H1 (cell line): Measurements from ENCODE around the gene HDAC9. TPM values are rescaled to one million over a fixed set of nuclear protein-coding genes. Genes with fewer than 3 reads are reported as not detected.

ENCODE experiments used
- CTCF ChIA-PET: fragments of 300-600 bp; sonication (Branson Sonifier 250); formaldehyde crosslinking; loops from one replicate; lab custom pipeline; 2021; ENCODE audit not compliant: partially characterized antibody; lab: Charles Lee
- POLR2A ChIA-PET: fragments of 300-600 bp; sonication (Branson Sonifier 250); formaldehyde crosslinking; loops from one replicate; lab custom pipeline; 2021; ENCODE audit warnings: inconsistent platforms; ENCODE audit not compliant: partially characterized antibody; lab: Charles Lee
- DNase-seq, 2 experiments: peaks; one replicate each; pipeline versions ENCODE4 v3.0.0 to v3.0.0-alpha.2; 2010 to 2022; ENCODE audit warnings: low spot score in 2 of 2, low read depth in 1 of 2, mixed read lengths in 1 of 2
- FAIRE-seq: peaks from 2 replicates; lab custom pipeline; 2011; peaks lifted over from hg19 to GRCh38; lab: Jason Lieb, UNC
- H2AFZ ChIP-seq: 2 replicates; pipeline ENCODE4 v1.8.1; 2012; ENCODE audit warnings: low read length, inconsistent platforms
- H2AK5ac ChIP-seq: 2 replicates; pipeline ENCODE4 v1.6.1; 2013; ENCODE audit warnings: low read depth, low read length
- H2BK120ac ChIP-seq: replicated peaks from 2 replicates; pipeline ENCODE3; 2013; ENCODE audit warnings: low read depth, low read length, inconsistent platforms
- H2BK12ac ChIP-seq: 2 replicates; pipeline ENCODE4 v1.6.1; 2013; ENCODE audit warnings: low read depth, low read length
- H2BK15ac ChIP-seq: 2 replicates; pipeline ENCODE4 v1.6.1; 2013; ENCODE audit warnings: low read length
- H2BK20ac ChIP-seq: 2 replicates; pipeline ENCODE4 v1.6.1; 2013; ENCODE audit warnings: low read length
- H2BK5ac ChIP-seq: 2 replicates; pipeline ENCODE4 v1.6.1; 2013; ENCODE audit warnings: low read depth, low read length
- H3K14ac ChIP-seq: 2 replicates; pipeline ENCODE4 v1.6.1; 2013; ENCODE audit warnings: inconsistent platforms; ENCODE audit not compliant: insufficient read length
- H3K18ac ChIP-seq: 2 replicates; pipeline ENCODE4 v1.6.1; 2013; ENCODE audit warnings: low read length; ENCODE audit errors: extremely low read depth
- H3K23ac ChIP-seq: 2 replicates; pipeline ENCODE4 v1.6.1; 2013; ENCODE audit warnings: inconsistent platforms; ENCODE audit not compliant: insufficient read length
- H3K23me2 ChIP-seq: 2 replicates; pipeline ENCODE4 v1.6.1; 2013; ENCODE audit warnings: low read depth, low read length
- H3K27ac ChIP-seq: 2 replicates; pipeline ENCODE4 v1.6.1; 2011; ENCODE audit warnings: low read depth, low read length, inconsistent platforms
- H3K27me3 ChIP-seq, 4 experiments: replicated peaks in 1 of 4; 1 replicate in 1 of 4; 2 replicates in 3 of 4; pipeline versions ENCODE4 v1.6.1 to v1.8.1; 2011 to 2013; ENCODE audit warnings: low read length in 3 of 4, mild to moderate bottlenecking in 3 of 4, inconsistent platforms in 2 of 4, mixed read lengths in 2 of 4, moderate library complexity in 1 of 4; ENCODE audit not compliant: control insufficient read depth in 3 of 4, insufficient read depth in 3 of 4; ENCODE audit errors: extremely low read depth in 1 of 4
- H3K36me3 ChIP-seq, 4 experiments: 2 replicates each; pipeline versions ENCODE4 v1.6.1 to v1.8.1; 2011 to 2013; ENCODE audit warnings: mild to moderate bottlenecking in 4 of 4, low read length in 3 of 4, moderate library complexity in 2 of 4, control low read depth in 1 of 4, inconsistent platforms in 1 of 4; ENCODE audit not compliant: insufficient read depth in 4 of 4, control insufficient read depth in 2 of 4
- H3K4ac ChIP-seq: replicated peaks from 2 replicates; pipeline ENCODE3; 2013; ENCODE audit warnings: low read length, low read depth, mixed read lengths, inconsistent platforms; ENCODE audit not compliant: insufficient read length
- H3K4me1 ChIP-seq, 4 experiments: replicated peaks in 1 of 4; 1 replicate in 1 of 4; 2 replicates in 3 of 4; pipeline versions ENCODE4 v1.6.1 to v1.8.1; 2011 to 2013; ENCODE audit warnings: low read length in 3 of 4, inconsistent platforms in 2 of 4, mixed read lengths in 1 of 4; ENCODE audit not compliant: insufficient read depth in 4 of 4, control insufficient read depth in 3 of 4
- H3K4me2 ChIP-seq, 2 experiments: 2 replicates each; pipeline versions ENCODE4 v1.6.1 to v1.8.1; 2011 to 2013; ENCODE audit warnings: low read depth in 2 of 2, low read length in 2 of 2, control low read depth in 1 of 2, inconsistent platforms in 1 of 2, mild to moderate bottlenecking in 1 of 2; ENCODE audit not compliant: insufficient read depth in 1 of 2
- H3K4me3 ChIP-seq, 4 experiments: fragments of 200-600, 300-600 bp in 1 of 4; sonication (generic), shearing (Covaris generic), sonication (Bioruptor Twin) in 1 of 4; 2 replicates each; pipeline versions ENCODE4 v1.5.1 to v1.8.1; 2011 to 2016; ENCODE audit warnings: low read length in 4 of 4, low read depth in 3 of 4, control low read depth in 2 of 4, inconsistent platforms in 2 of 4, mild to moderate bottlenecking in 2 of 4, mixed read lengths in 1 of 4, moderate library complexity in 1 of 4; ENCODE audit not compliant: insufficient read depth in 2 of 4; ENCODE audit errors: extremely low read depth in 1 of 4
- H3K56ac ChIP-seq: replicated peaks from 2 replicates; pipeline ENCODE3; 2013; ENCODE audit warnings: low read depth, mild to moderate bottlenecking, mixed read lengths, low read length, inconsistent platforms; ENCODE audit not compliant: insufficient read length
- H3K79me1 ChIP-seq: 2 replicates; pipeline ENCODE4 v1.6.1; 2013; ENCODE audit warnings: low read depth, low read length, control low read depth
- H3K79me2 ChIP-seq, 2 experiments: 2 replicates each; pipeline versions ENCODE4 v1.6.1 to v1.8.1; 2012 to 2013; ENCODE audit warnings: low read length in 2 of 2, mild to moderate bottlenecking in 2 of 2, inconsistent platforms in 1 of 2; ENCODE audit not compliant: insufficient read depth in 2 of 2, control insufficient read depth in 1 of 2
- H3K9ac ChIP-seq, 4 experiments: replicated peaks in 1 of 4; 1 replicate in 1 of 4; 2 replicates in 3 of 4; pipeline versions ENCODE4 v1.6.1 to v1.8.1; 2011 to 2013; ENCODE audit warnings: low read depth in 3 of 4, low read length in 3 of 4, control low read depth in 2 of 4, mild to moderate bottlenecking in 2 of 4, moderate library complexity in 2 of 4, inconsistent platforms in 1 of 4; ENCODE audit errors: extremely low read depth in 1 of 4
- H3K9me3 ChIP-seq, 2 experiments: 2 replicates each; pipeline versions ENCODE4 v1.6.1 to v1.8.1; 2012 to 2013; ENCODE audit warnings: mild to moderate bottlenecking in 2 of 2, moderate library complexity in 2 of 2, control low read depth in 1 of 2, inconsistent platforms in 1 of 2, low read depth in 1 of 2, low read length in 1 of 2, mixed read lengths in 1 of 2; ENCODE audit not compliant: insufficient read depth in 2 of 2
- H4K20me1 ChIP-seq, 2 experiments: replicated peaks in 1 of 2; 2 replicates each; pipeline versions ENCODE3 to v1.8.1; 2011 to 2013; ENCODE audit warnings: inconsistent platforms in 2 of 2, low read length in 2 of 2, mild to moderate bottlenecking in 1 of 2; ENCODE audit not compliant: insufficient read depth in 2 of 2, control insufficient read depth in 1 of 2
- H4K5ac ChIP-seq: 2 replicates; pipeline ENCODE4 v1.6.1; 2013; ENCODE audit warnings: low read length, low read depth, mixed read lengths, inconsistent platforms; ENCODE audit not compliant: insufficient read length
- H4K8ac ChIP-seq: 2 replicates; pipeline ENCODE4 v1.8.0; 2013; ENCODE audit warnings: mild to moderate bottlenecking, moderate library complexity, low read length, inconsistent platforms; ENCODE audit not compliant: insufficient read depth; ENCODE audit errors: extremely low read depth
- H4K91ac ChIP-seq: replicated peaks from 2 replicates; pipeline ENCODE3; 2013; ENCODE audit warnings: low read length, mixed read lengths, inconsistent platforms; ENCODE audit not compliant: insufficient read length
- EZH2 ChIP-seq: fragments of 200-600 bp; sonication (generic); IDR thresholded peaks from 2 replicates; pipeline ENCODE4 v1.7.1; 2012; ENCODE audit warnings: low read depth, mild to moderate bottlenecking, moderate library complexity, low read length, inconsistent platforms; ENCODE audit not compliant: severe bottlenecking
- HDAC2 ChIP-seq, 2 experiments: fragments of 300-600 bp in 1 of 2; sonication (generic) in 1 of 2; IDR thresholded peaks; 2 replicates each; pipeline ENCODE4 v1.6.1; 2011 to 2012; ENCODE audit warnings: low read depth in 2 of 2, low read length in 2 of 2, mild to moderate bottlenecking in 2 of 2, moderate library complexity in 2 of 2, borderline replicate concordance in 1 of 2, inconsistent platforms in 1 of 2
- JUN ChIP-seq: IDR thresholded peaks from 2 replicates; pipeline ENCODE4 v1.6.1; 2011; ENCODE audit warnings: low read depth, mild to moderate bottlenecking, improper control_type of control experiment, low read length
- KDM5A ChIP-seq: fragments of 200-600 bp; IDR thresholded peaks from 2 replicates; pipeline ENCODE4 v1.7.1; 2012; ENCODE audit warnings: mild to moderate bottlenecking, low read length, inconsistent platforms, mixed read lengths
- NRF1 ChIP-seq: IDR thresholded peaks from 2 replicates; pipeline ENCODE4 v1.6.1; 2011; ENCODE audit warnings: mild to moderate bottlenecking, low read depth, low read length, improper control_type of control experiment
- POLR2A ChIP-seq, 2 experiments: IDR thresholded peaks; 1 replicate in 1 of 2; 2 replicates in 1 of 2; pipeline ENCODE4 v1.6.1; 2011; ENCODE audit warnings: low read depth in 2 of 2, low read length in 2 of 2, mild to moderate bottlenecking in 2 of 2; ENCODE audit errors: control extremely low read depth in 1 of 2
- RNF2 ChIP-seq: fragments of 200-900, 300-1000 bp; sonication (generic); IDR thresholded peaks from 2 replicates; pipeline ENCODE4 v1.7.1; 2016; ENCODE audit warnings: borderline replicate concordance, low read depth, mild to moderate bottlenecking, antibody characterized with exemption, low read length; ENCODE audit not compliant: poor library complexity, severe bottlenecking; ENCODE audit errors: missing control alignments
- YY1 ChIP-seq: IDR thresholded peaks from 2 replicates; pipeline ENCODE4 v1.6.1; 2011; ENCODE audit warnings: low read depth, mild to moderate bottlenecking, low read length
- ZNF274 ChIP-seq: IDR thresholded peaks from 2 replicates; pipeline ENCODE4 v1.7.0; 2012; ENCODE audit warnings: low read length, borderline replicate concordance; ENCODE audit errors: extremely low read depth
- WGBS, 2 experiments: shearing (Covaris generic) in 1 of 2; methylation state at CpG; one replicate each; pipeline versions ENCODE4 v1.1.6 to v1.1.7; 2013 to 2015; ENCODE audit warnings: low lambda C conversion rate in 2 of 2, mixed read lengths in 2 of 2, inconsistent platforms in 1 of 2, low coverage in 1 of 2, missing lambda C conversion rate in 1 of 2; ENCODE audit not compliant: insufficient replicate concordance in 2 of 2, insufficient coverage in 1 of 2, insufficient read length in 1 of 2; ENCODE audit errors: extremely low coverage in 1 of 2, missing lambda C conversion rate in 1 of 2; 5-methylcytosine and 5-hydroxymethylcytosine counted together
- polyA plus RNA-seq, 7 experiments: library from polyadenylated mRNA; depleted of rRNA in 3 of 7; stranded (reverse) in 5 of 7; unstranded in 2 of 7; fragments of >200 nt in 5 of 7; fragments of 200-250 nt in 2 of 7; gene quantifications; 1 replicate in 5 of 7; 2 replicates in 1 of 7; 4 replicates in 1 of 7; pipeline versions ENCODE4 v1.2.1 to v1.2.3, GENCODE V29; 2011 to 2013; ENCODE audit warnings: missing spikeins in 2 of 7, mixed read lengths in 2 of 7
- total RNA-seq: library from RNA; stranded (reverse); fragmentation: NEBNext Ultra II Directional; extraction: Animal tissue kit (Norgen Biotek cat#: 25700); gene quantifications from 2 replicates; pipeline ENCODE4 v1.2.1, GENCODE V29; 2021

The HDAC9 gene
- total and polyA plus RNA-seq, 2 of the 8 experiments (the other 6 are each of a cell fraction or from before 2014, with no cell fraction given): 9.5 to 13.1 TPM

DNA sequence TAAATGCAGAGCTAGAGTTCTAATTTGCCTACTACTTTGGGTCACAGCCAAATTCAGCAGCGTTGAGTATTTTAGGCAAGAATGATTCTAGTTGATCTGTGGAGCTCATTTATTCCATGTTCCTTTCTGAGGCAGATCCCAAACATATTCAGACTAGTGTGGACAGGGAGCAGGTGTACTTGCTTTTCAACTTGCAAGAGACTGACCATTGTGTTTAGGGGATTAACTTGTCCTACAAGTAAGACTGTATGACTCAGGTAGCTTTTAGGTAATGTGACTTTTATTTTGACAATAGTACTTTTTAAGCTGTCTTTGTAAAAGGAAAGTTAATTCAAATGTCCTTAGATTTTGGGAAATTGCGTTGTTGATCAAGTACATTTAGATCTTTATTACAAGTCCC lies 336.4 kb downstream of the HDAC9 start:
- Histone ChIP-seq H2AFZ (no peak overlapping the region), H2BK15ac (no peak overlapping the region), H3K9me3 (no peaks in the 10 kb centered on the region), H4K8ac (no peak overlapping the region), H3K27me3 (no peaks in the 10 kb centered on the region), H4K91ac (no peak overlapping the region), H3K36me3 (no peaks in the 10 kb centered on the region), H3K4ac (no peak overlapping the region), H3K56ac (no peak overlapping the region), H2BK5ac (no peak overlapping the region), H3K27ac (no peak overlapping the region), H3K23ac (no peak overlapping the region), H3K9ac (no peak overlapping the region), H3K79me2 (no peaks in the 10 kb centered on the region), H3K4me3 (no peak overlapping the region), H2AK5ac (no peak overlapping the region), H4K20me1 (no peaks in the 10 kb centered on the region), H3K4me1 (no peaks in the 10 kb centered on the region; a peak in 1 of 7 replicates), H3K79me1 (no peaks in the 10 kb centered on the region), H3K14ac (no peak overlapping the region), H2BK12ac (no peak overlapping the region), H3K4me2 (no peak overlapping the region), H2BK120ac (no peak overlapping the region), H2BK20ac (no peak overlapping the region), H3K18ac (no peak overlapping the region), H4K5ac (no peak overlapping the region), H3K23me2 (no peaks in the 10 kb centered on the region)
- peak; percentile 19 for FAIRE-seq
- ChIA-PET CTCF (interaction anchor here (0.6 kb wide), 1 partner anchor 186 kb away, joined by 3 read pairs; no protein-coding TSS in a partner anchor), POLR2A (interaction anchor here (0.7 kb wide), 1 partner anchor 43 kb away, joined by 3 read pairs; no protein-coding TSS in a partner anchor)
- WGBS, 2 experiments: 92% methylated on average over 2 of the region's 2 CpGs; no CpG with 5 or more reads in 1 of the 2 experiments
- DNase-seq: no peak
- TF ChIP-seq RNF2 (no peak), JUN (no peak), POLR2A (IDR thresholded peaks at IDR 0.05; ENCODE audit: control extremely low read depth in 1 of 2, low read depth in 2 of 2, low read length in 2 of 2) (no peak), KDM5A (no peak), HDAC2 (IDR thresholded peaks at IDR 0.05; ENCODE audit: borderline replicate concordance in 1 of 2, low read depth in 2 of 2, low read length in 2 of 2) (no peak), ZNF274 (no peak), YY1 (no peak), NRF1 (no peak), EZH2 (no peak)
